ENCODE data around the gene SLC23A2.
"Not testable (repeated sequence)": the region's sequence is repeated elsewhere in the genome, so short reads cannot be mapped to it uniquely, and the experiment has no call there.

The SLC23A2 gene

GRCh38 chr20:5001174-5002076 is at the start of gene SLC23A2:
Gene SLC23A2 (minus strand): TSS chr20:5001510. CDS start chr20:4932562, 68,948 bp downstream.
- DNase-seq, result peak in 38 of 58 donors; percentile 8 to 67 (median 32)

- no peak for DNase-seq
These were observed 45.5 kb upstream of the SLC23A2 start for GRCh38 chr20:5046656-5047339.

GRCh38 chr20:5045906-5046305 is 44.6 kb upstream of the SLC23A2 start:
- no peak for DNase-seq

- DNase-seq, result no peak
These were observed 42.8 kb upstream of the SLC23A2 start for GRCh38 chr20:5044075-5044620.

GRCh38 chr20:5041433-5041832 is 40.1 kb upstream of the SLC23A2 start:
- no peak for DNase-seq

GRCh38 chr20:5040345-5040744 is 39.0 kb upstream of the SLC23A2 start:
- DNase-seq, result no peak

GRCh38 chr20:5039889-5040288 is 38.6 kb upstream of the SLC23A2 start:
- DNase-seq, result no peak

GRCh38 chr20:5039255-5039657 is 37.9 kb upstream of the SLC23A2 start:
- DNase-seq, result no peak

- DNase-seq, result no peak
These were observed 35.5 kb upstream of the SLC23A2 start for GRCh38 chr20:5036828-5037227.

GRCh38 chr20:5035518-5035917 is 34.2 kb upstream of the SLC23A2 start:
- not testable (repeated sequence) for DNase-seq

GRCh38 chr20:5033566-5033965 is 32.3 kb upstream of the SLC23A2 start:
- DNase-seq, result no peak

- not testable (repeated sequence) for DNase-seq
These were observed 30.4 kb upstream of the SLC23A2 start for GRCh38 chr20:5031701-5032100.

GRCh38 chr20:5031206-5031557 is 29.9 kb upstream of the SLC23A2 start:
- DNase-seq, result no peak

- peak in 1 of 58 donors; percentile 4 for DNase-seq
These were observed 29.3 kb upstream of the SLC23A2 start for GRCh38 chr20:5030348-5031205.

GRCh38 chr20:5028258-5029059 is 27.1 kb upstream of the SLC23A2 start:
- not testable (repeated sequence) for DNase-seq

- DNase-seq, result peak in 3 of 58 donors; percentile 4 to 19 (median 4)
These were observed 23.7 kb upstream of the SLC23A2 start for GRCh38 chr20:5024982-5025381.

GRCh38 chr20:5024103-5024502 is 22.8 kb upstream of the SLC23A2 start:
- no peak for DNase-seq

GRCh38 chr20:5023171-5023570 is 21.9 kb upstream of the SLC23A2 start:
- not testable (repeated sequence) for DNase-seq

- no peak for DNase-seq
These were observed 19.4 kb upstream of the SLC23A2 start for GRCh38 chr20:5020760-5021159.
